Neural cell (in vitro differentiated cells): ENCODE data around the gene CD300LB.

Experiments
- CTCF ChIP-seq: fragments of 450-650 bp; IDR thresholded peaks from 2 replicates; pipeline ENCODE4 v1.5.1; 2014; ENCODE audit warnings: antibody characterized with exemption, mild to moderate bottlenecking, moderate library complexity; ENCODE audit not compliant: poor library complexity, severe bottlenecking
- EZH2 ChIP-seq: fragments of 200-600, 300-800 bp; shearing (Covaris generic), sonication (generic); IDR thresholded peaks from 2 replicates; pipeline ENCODE4 v1.6.1; 2014; ENCODE audit warnings: antibody characterized with exemption, low read length, borderline replicate concordance, mild to moderate bottlenecking; ENCODE audit not compliant: insufficient read depth, poor library complexity, severe bottlenecking
- POLR2AphosphoS5 ChIP-seq: IDR thresholded peaks from 2 replicates; pipeline ENCODE4 v1.6.1; 2012
- RAD21 ChIP-seq: fragments of 450-650 bp; conservative IDR thresholded peaks from 2 replicates; pipeline ENCODE4 v1.6.1; 2014; ENCODE audit warnings: antibody characterized with exemption, mild to moderate bottlenecking, moderate library complexity
- REST ChIP-seq: IDR thresholded peaks from 2 replicates; pipeline ENCODE4 v1.6.1; 2012; ENCODE audit warnings: borderline replicate concordance
- TAF1 ChIP-seq: IDR thresholded peaks from 2 replicates; pipeline ENCODE4 v1.6.1; 2012; ENCODE audit warnings: low read depth

GRCh38 chr17:74521701-74522201 lies 9.5 kb downstream of the CD300LB start:
- TF ChIP-seq CTCF (no peak), TAF1 (no peak), REST (no peak), RAD21 (no peak), POLR2AphosphoS5 (no peak), EZH2 (no peak)
